Stomach (tissue), 4 donors: ENCODE measurements around the gene UFC1.

ENCODE experiments used
- CTCF ChIP-seq, 7 experiments: fragments of 450-650 bp in 4 of 7; fragments of 200-600 bp in 3 of 7; sonication (generic) in 3 of 7; IDR thresholded peaks; one replicate each; pipeline ENCODE4 v1.5.1; 2016 to 2019; ENCODE audit warnings: antibody characterized with exemption in 7 of 7, control low read depth in 2 of 7, mild to moderate bottlenecking in 1 of 7
- POLR2A ChIP-seq, 4 donors: fragments of 450-650 bp; IDR thresholded peaks; one replicate each; pipeline ENCODE4 v1.6.1; 2016; ENCODE audit warnings: antibody characterized with exemption in 4 of 4, control low read depth in 2 of 4, mild to moderate bottlenecking in 1 of 4, moderate library complexity in 1 of 4

- no peak for TF ChIP-seq CTCF (IDR thresholded peaks at IDR 0.05)
- TF ChIP-seq POLR2A (IDR thresholded peaks at IDR 0.05), result no peak
Observed at GRCh38 chr1:161166669-161167548, 13.1 kb downstream of the UFC1 start.
